ENCODE results near the gene PHF5A. TPM values are rescaled to one million over a fixed set of nuclear protein-coding genes. Genes with fewer than 3 reads are reported as not detected.
A peak's percentile ranks its signal among the peaks of the same experiment; 100 is the strongest.
"Not testable (repeated sequence)": the region's sequence is repeated elsewhere in the genome, so short reads cannot be mapped to it uniquely, and the experiment has no call there.

Gene PHF5A
- total RNA-seq, 1 donor from 2014 or later = 36.1 TPM

- no peak for DNase-seq
- Mint-ChIP-seq H3K4me1 (ENCODE audit: low read depth, unreplicated experiment) (no peaks in the 10 kb centered on the region), H3K9me3 (ENCODE audit: unreplicated experiment) (no peaks in the 10 kb centered on the region), H3K27ac (ENCODE audit: unreplicated experiment) (no peak overlapping the region), H3K36me3 (ENCODE audit: unreplicated experiment) (no peaks in the 10 kb centered on the region), H3K27me3 (ENCODE audit: unreplicated experiment) (no peaks in the 10 kb centered on the region), H3K4me3 (ENCODE audit: unreplicated experiment) (no peak overlapping the region)
- TF ChIP-seq CTCF (IDR thresholded peaks at IDR 0.05; ENCODE audit: partially characterized antibody, unreplicated experiment) = no peak
Observed at GRCh38 chr22:41461901-41462300, 6.6 kb downstream of the PHF5A start.

GRCh38 chr22:41460071-41460470, 8.4 kb downstream of the PHF5A start:
- H3K27ac Mint-ChIP-seq (ENCODE audit: unreplicated experiment); DNase-seq; H3K36me3 Mint-ChIP-seq (ENCODE audit: unreplicated experiment); H3K4me3 Mint-ChIP-seq (ENCODE audit: unreplicated experiment); H3K27me3 Mint-ChIP-seq (ENCODE audit: unreplicated experiment); H3K9me3 Mint-ChIP-seq (ENCODE audit: unreplicated experiment); H3K4me1 Mint-ChIP-seq (ENCODE audit: low read depth, unreplicated experiment): not testable (repeated sequence)

GRCh38 chr22:41459431-41459830, 9.1 kb downstream of the PHF5A start:
- DNase-seq = no peak
- no peaks in the 10 kb centered on the region for H3K4me1 Mint-ChIP-seq (ENCODE audit: low read depth, unreplicated experiment)
- H3K27me3 Mint-ChIP-seq (ENCODE audit: unreplicated experiment) = no peaks in the 10 kb centered on the region
- H3K36me3 Mint-ChIP-seq (ENCODE audit: unreplicated experiment) = no peaks in the 10 kb centered on the region
- no peak overlapping the region for H3K4me3 Mint-ChIP-seq (ENCODE audit: unreplicated experiment)
- TF ChIP-seq CTCF (IDR thresholded peaks at IDR 0.05; ENCODE audit: partially characterized antibody, unreplicated experiment) = no peak
- H3K9me3 Mint-ChIP-seq (ENCODE audit: unreplicated experiment) = no peaks in the 10 kb centered on the region
- H3K27ac Mint-ChIP-seq (ENCODE audit: unreplicated experiment) = no peak overlapping the region

GRCh38 chr22:41458161-41458728, 10.2 kb downstream of the PHF5A start:
- Mint-ChIP-seq H3K4me1 (ENCODE audit: low read depth, unreplicated experiment) (no peaks in the 10 kb centered on the region), H3K27ac (ENCODE audit: unreplicated experiment) (peak overlapping the region; percentile 44), H3K4me3 (ENCODE audit: unreplicated experiment) (no peak overlapping the region), H3K36me3 (ENCODE audit: unreplicated experiment) (no peaks in the 10 kb centered on the region), H3K9me3 (ENCODE audit: unreplicated experiment) (no peaks in the 10 kb centered on the region), H3K27me3 (ENCODE audit: unreplicated experiment) (no peaks in the 10 kb centered on the region)
- no peak for DNase-seq
- no peak for TF ChIP-seq CTCF (IDR thresholded peaks at IDR 0.05; ENCODE audit: partially characterized antibody, unreplicated experiment)

GRCh38 chr22:41448189-41448808, 20.2 kb downstream of the PHF5A start:
- no peak for TF ChIP-seq CTCF (IDR thresholded peaks at IDR 0.05; ENCODE audit: partially characterized antibody, unreplicated experiment)
- Mint-ChIP-seq H3K27ac (ENCODE audit: unreplicated experiment) (peak overlapping the region; percentile 99), H3K36me3 (ENCODE audit: unreplicated experiment) (no peaks in the 10 kb centered on the region), H3K4me1 (ENCODE audit: low read depth, unreplicated experiment) (peaks cover 9% of the 10 kb centered on the region), H3K9me3 (ENCODE audit: unreplicated experiment) (peaks cover 12% of the 10 kb centered on the region), H3K4me3 (ENCODE audit: unreplicated experiment) (peak overlapping the region; percentile 96), H3K27me3 (ENCODE audit: unreplicated experiment) (peaks cover 6% of the 10 kb centered on the region)
- peak; percentile 94 for DNase-seq
